22Rv1 (cell line): Measurements from ENCODE around the gene CPXM1.

Experiments
- H3K27ac ChIP-seq: fragments of 450-650 bp; 2 replicates; pipeline ENCODE4 v1.5.1; 2017
- ZFX ChIP-seq: fragments of 450-650 bp; IDR thresholded peaks from 2 replicates; pipeline ENCODE4 v1.6.1; 2017; ENCODE audit warnings: antibody characterized with exemption, borderline replicate concordance
- TF ChIP-seq, protein P1 (sequence below): fragments of 450-650 bp; IDR thresholded peaks from 2 replicates; pipeline ENCODE4 v1.5.1; 2017; ENCODE audit warnings: mild to moderate bottlenecking

CPXM1 gene

GRCh38 chr20:2760952-2761305 is 39.5 kb downstream of the CPXM1 start:
- TF ChIP-seq, protein P1, sequence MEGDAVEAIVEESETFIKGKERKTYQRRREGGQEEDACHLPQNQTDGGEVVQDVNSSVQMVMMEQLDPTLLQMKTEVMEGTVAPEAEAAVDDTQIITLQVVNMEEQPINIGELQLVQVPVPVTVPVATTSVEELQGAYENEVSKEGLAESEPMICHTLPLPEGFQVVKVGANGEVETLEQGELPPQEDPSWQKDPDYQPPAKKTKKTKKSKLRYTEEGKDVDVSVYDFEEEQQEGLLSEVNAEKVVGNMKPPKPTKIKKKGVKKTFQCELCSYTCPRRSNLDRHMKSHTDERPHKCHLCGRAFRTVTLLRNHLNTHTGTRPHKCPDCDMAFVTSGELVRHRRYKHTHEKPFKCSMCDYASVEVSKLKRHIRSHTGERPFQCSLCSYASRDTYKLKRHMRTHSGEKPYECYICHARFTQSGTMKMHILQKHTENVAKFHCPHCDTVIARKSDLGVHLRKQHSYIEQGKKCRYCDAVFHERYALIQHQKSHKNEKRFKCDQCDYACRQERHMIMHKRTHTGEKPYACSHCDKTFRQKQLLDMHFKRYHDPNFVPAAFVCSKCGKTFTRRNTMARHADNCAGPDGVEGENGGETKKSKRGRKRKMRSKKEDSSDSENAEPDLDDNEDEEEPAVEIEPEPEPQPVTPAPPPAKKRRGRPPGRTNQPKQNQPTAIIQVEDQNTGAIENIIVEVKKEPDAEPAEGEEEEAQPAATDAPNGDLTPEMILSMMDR, result no peak
- TF ChIP-seq ZFX, result no peak
- no peak overlapping the region for H3K27ac ChIP-seq

DNA sequence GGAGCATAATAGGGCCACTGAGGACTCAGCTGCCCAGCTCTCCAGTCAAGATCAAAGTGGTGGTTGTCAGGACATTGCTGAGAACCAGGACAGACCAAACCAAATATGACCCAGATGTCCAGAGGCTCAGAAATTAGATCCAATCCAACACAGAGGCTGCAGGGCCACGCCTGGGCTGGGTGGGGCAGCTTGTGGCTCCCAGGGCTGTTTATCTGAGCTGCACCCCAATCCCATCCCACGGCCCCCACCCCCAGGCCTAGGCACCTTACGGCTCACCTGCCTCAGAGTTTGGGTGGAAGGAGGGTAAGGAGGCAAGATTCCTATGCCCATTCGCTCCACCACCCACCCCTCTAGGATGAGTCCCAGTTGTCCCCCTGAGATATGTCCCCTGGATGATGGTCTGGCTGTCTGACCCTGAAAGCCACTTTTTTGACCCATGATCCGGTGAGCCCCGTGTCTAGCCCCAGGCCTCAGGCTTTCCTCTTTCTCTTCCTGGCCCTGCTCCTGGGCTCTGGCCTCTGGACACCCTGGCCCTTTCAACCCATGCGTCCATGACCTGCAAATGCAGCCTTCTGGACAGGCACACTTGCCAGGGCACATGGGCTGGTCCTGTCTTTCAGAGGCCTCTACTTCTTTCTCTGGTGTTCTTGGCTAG is 40.0 kb downstream of the CPXM1 start:
- TF ChIP-seq, protein P1, result no peak
- TF ChIP-seq ZFX, result no peak
- H3K27ac ChIP-seq, result no peak overlapping the region

GRCh38 chr20:2759603-2760296 is 40.7 kb downstream of the CPXM1 start:
- TF ChIP-seq, protein P1, result no peak
- TF ChIP-seq ZFX, result no peak
- no peak overlapping the region for H3K27ac ChIP-seq

DNA sequence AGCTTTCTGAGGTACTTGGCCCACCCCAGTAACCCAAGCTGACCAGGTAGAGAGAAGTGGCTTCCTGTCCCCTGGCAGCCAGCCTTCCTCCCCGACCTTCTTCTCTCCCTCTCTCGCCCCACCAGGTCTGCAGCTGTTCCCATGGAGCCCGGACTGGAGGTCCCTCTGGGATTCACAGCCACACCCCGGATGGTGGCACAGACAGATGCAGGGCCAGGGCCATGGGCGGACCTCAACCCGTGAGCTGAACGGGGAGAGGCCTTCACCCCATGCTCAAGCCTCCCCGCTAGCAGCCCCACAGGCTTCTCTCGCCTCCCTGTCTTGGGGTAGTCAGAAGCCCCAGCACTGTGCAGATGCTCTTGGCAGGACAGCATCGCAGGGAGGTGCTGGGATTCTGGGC is 41.3 kb downstream of the CPXM1 start:
- H3K27ac ChIP-seq, result no peak overlapping the region
- no peak for TF ChIP-seq ZFX
- TF ChIP-seq, protein P1, result no peak

GRCh38 chr20:2757969-2758368 is 42.5 kb downstream of the CPXM1 start:
- no peak overlapping the region for H3K27ac ChIP-seq
- no peak for TF ChIP-seq ZFX
- TF ChIP-seq, protein P1, result no peak

GRCh38 chr20:2757001-2757400 is 43.4 kb downstream of the CPXM1 start:
- TF ChIP-seq ZFX, result no peak
- TF ChIP-seq, protein P1, result no peak
- no peak overlapping the region for H3K27ac ChIP-seq

DNA sequence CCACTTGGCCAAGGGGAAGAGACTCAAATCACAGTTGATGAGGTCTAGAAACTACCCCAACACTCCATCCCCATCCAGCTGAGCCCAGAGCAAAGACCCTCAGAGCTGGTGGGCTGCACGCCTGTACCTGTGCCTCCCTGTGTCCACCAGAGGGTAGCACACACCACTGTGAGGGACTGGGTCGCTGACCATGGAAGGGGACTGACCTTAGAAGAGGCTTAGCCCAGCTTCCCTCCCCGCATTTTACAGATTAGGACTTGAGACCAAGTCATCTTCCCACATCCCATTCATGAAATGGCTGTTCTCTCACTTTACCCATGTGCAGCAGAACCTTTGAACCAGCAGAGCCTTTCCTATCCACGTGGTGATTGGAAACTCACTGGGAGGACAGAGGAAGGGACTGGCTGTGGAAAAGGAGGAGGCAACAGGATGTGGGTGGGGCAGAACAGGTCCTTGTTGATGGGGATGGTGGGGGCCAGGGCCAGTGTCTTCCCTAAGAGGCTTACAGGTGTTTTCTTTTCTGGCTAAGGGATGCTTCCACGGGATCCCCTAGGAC is 44.3 kb downstream of the CPXM1 start:
- TF ChIP-seq ZFX, result no peak
- TF ChIP-seq, protein P1, result peak; percentile 59
- H3K27ac ChIP-seq, result no peak overlapping the region
